GM19372 (cell line): ENCODE measurements around the gene SLC12A6.

Source experiments
- ATAC-seq: cut with Tn5 transposase; IDR thresholded peaks from one replicate; pipeline ENCODE4 v1.9.1; 2021; ENCODE audit warnings: mild to moderate bottlenecking, low read depth, moderate library complexity; ENCODE audit not compliant: unreplicated experiment

SLC12A6 gene

DNA sequence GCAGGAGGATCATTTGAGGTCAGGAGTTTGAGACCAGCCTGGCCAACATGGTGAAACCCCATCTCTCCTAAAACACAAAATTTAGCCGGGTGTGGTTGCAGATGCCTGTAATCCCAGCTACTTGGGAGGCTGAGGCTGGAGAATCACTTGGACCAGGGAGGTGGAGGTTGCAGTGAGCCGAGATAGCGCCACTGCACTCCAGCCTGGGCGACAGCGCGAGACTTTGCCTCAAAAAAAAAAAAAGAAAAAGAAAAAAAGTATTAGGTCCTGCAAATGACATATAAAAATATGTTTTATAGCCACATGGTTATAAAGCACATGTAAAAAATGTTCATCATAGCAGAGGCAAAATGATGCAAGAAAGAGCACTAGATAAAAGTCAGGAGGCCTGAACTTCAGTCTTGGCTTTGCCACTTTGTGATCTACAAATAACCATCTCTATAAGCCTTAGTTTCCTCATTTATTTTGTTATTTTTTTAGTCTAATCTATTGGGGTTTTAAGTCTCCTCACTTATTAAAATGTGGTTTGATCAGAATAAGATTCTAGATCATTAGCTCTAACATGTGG lies 4.9 kb downstream of the SLC12A6 start:
- no peak for ATAC-seq

DNA sequence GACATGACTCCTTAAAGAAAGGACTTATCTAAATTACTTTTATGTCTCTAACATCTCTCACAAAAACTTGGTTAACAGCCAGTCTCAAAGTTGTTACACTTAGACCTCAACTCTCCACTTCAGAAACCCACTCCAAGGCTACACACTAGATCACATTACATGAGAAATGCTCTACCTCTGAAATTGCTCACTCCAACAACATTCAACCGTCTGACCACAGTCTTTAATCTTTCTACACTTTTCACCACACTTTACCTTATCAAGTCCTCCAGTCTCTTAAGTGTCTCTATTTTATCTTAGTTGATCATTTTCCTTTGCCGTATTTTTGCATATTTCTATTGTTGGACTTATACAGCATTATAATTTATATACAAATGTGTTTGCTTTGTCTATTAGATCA lies 5.8 kb downstream of the SLC12A6 start:
- ATAC-seq: no peak

- ATAC-seq: no peak
Measured at GRCh38 chr15:34330279-34330678, 7.3 kb downstream of the SLC12A6 start.

DNA sequence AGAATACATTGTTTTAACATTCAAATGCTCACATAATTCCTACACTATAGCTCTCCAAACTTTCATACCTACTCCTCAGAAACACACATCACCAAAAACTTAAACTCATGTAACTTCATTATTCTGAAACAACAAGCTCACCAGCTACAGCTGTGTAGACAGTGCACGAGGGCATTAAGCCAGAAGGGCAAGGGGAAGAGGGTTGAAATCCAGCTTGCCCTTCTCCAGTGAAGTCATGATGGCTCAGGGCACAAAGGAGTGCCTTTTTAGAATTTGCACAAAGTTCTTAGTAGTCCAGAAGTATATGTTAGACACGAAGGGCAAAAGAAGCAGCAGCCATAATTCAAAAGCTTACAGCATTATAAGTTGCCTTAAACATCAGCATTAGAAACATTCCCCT lies 8.6 kb downstream of the SLC12A6 start:
- no peak for ATAC-seq

GRCh38 chr15:34327906-34328305 lies 9.7 kb downstream of the SLC12A6 start:
- no peak for ATAC-seq

GRCh38 chr15:34325368-34325767 lies 12.2 kb downstream of the SLC12A6 start:
- ATAC-seq: no peak

DNA sequence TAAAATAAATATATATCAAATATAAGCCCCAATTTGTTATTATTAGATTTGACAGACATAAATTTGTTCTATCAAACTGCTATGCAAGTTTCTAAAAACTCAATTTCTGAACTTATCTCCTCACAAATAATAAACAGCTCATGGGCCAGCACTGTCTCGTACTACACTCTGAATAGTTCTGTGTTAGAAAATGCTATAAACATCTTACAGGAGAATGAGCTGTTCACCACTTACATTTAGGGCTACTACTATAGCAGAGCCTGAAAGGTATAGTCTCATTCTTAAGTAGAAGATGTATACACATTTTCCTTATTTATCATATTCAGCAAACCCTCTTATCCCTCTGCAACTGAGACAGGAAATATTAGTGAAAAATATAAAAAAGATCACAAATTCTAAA lies 12.6 kb downstream of the SLC12A6 start:
- ATAC-seq: no peak

- ATAC-seq: no peak
Measured at GRCh38 chr15:34323217-34323616, 14.4 kb downstream of the SLC12A6 start.

DNA sequence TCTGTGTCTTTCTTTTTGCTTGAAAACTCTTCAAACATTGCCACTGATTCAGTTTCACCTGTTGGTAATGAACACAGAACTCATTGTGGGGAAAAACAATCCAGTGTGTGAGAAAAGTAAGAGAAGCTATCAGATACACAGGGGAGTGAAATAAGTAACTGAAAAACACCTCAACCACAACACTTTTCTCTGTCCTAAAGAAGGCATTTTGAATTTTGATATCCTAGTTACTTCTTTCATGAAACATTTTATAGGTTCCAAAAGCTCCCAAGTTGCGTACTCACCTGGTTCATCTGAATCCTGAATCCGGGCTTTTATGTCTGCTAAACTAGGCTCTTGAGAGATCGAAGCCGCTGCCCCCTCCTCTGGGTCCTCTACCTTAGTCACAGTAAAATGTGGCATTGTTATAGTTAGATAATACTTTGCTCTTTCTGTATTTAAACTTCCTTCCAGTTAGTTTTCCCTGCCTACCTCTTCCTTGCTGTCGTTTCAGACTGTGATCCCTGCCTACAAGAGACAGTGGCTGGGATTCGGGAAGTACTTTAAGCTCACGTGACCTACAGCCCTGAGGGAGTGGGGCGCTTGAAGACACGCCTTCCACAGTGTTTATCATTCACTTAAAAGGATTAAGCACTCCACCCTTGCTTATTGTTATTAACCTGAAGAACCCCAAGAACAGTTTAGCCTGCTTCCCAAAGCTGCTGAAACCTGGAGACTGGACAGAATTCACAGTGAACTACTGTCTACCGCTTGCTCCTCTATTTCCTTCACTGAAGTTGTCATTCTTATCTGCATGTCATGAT lies 19.1 kb downstream of the SLC12A6 start:
- peak; percentile 68 for ATAC-seq

GRCh38 chr15:34314491-34315490 lies 22.8 kb downstream of the SLC12A6 start:
- no peak for ATAC-seq

DNA sequence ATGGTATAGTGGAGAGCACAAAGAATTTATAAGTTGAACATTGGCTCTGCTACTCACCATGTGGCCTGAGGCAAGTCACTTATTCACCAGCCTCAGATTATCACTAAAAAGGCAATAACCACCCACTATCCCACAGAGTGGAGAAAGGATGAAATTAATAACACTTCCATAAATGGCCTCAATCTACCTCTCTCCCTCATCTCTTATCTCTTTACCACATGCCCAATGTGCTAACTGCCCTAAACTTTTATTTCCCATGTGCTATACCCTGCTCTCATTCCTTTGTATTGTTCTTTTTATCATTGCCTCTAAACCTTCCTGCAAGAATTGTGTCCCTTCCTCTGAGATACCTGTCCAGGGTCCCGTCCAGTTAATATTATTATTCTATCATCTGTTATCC lies 26.0 kb downstream of the SLC12A6 start:
- ATAC-seq: no peak

DNA sequence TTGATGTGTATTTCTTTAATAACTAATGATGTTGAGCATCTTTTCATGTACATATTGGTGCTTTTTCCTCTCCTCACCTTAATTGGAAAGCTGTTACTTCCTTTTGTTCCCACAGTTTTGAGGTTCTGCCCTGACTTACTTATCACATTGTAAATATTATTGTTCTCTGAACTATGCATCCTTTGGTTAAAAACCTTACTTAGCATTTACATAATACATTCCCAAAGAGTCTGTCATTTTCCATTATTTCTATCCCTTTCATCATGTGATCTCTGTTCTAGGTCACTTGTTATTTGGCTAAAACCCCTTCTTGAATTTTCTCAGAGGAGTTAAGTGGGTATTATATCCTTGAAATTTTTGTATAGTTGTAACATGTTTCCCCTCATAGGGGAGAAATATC lies 33.0 kb downstream of the SLC12A6 start:
- no peak for ATAC-seq

DNA sequence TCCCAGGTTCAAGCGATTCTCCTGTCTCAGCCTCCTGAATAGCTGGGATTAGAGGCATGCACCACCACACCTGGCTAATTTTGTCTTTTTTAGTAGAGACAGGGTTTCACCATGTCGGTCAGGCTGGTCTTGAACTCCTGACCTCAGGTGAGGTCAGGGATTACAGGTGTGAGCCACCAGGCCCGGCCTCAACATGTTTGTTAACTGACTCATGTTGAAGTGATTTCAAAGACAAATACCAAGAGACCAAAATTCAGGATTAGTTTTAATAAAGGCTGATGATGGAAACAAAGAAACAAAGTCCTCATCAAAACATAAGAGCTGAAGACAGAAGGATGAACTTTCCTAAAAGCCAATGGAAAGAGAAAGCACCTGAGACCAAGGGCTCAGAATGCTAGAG lies 36.5 kb downstream of the SLC12A6 start:
- ATAC-seq: no peak

GRCh38 chr15:34297059-34297458 lies 40.5 kb downstream of the SLC12A6 start:
- no peak for ATAC-seq

GRCh38 chr15:34292621-34293020 lies 45.0 kb downstream of the SLC12A6 start:
- ATAC-seq: no peak

DNA sequence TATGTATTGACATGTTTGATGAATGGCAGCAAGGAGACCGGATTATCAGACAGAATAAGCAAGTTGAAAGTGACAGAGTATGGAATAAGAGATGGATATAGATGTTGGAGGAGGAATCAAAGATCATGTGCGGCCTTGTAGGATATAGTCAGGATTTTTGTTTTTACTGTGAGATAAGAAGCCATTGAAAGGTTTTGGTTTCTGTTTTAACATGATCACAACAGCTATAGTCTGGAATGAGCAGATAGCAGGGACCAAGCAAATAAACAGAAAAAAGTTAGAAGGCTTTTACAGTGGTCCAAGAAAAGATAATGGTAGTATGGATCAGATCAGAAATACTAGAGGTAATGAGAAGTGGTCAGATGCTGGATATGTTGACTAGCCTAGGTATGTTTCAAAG lies 52.6 kb downstream of the SLC12A6 start:
- no peak for ATAC-seq

DNA sequence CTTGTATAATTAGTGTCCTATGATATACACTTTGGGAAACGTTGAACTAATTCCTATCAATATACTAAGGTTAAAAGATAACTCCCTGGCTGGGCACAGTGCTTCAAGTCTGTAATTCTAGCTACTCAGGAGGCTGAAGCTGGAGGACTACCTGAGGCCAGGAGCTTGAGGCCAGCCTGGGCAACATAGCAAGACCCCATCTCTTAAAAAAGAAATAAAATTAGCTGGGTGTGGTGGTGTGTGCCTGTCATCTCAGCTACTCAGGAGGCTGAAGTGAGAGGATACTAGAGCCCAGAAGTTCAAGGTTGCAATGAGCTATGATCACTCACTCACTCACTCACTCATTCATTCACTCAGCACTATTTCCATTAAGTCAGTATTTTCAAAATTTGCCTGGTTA lies 55.2 kb downstream of the SLC12A6 start:
- ATAC-seq: no peak

DNA sequence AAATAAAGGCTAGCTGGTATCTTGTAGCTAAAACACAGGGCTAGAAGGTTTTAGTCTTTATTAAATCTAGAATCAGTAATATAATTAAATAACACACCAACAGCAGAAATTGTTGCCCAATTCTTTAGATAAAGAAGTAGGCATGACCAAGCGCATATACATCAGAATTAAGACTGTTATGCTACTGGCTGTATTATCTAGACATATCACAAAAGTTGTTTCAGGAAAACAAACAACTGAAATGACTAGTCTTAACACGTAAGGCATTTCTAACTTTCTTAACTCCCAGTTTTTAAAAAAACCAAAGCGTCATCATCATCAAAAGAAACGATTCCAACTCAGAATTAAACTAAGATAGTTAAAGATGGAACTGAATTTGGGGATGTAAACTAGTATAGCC lies 57.4 kb downstream of the SLC12A6 start:
- no peak for ATAC-seq

GRCh38 chr15:34279368-34279767 lies 58.2 kb downstream of the SLC12A6 start:
- ATAC-seq: no peak

DNA sequence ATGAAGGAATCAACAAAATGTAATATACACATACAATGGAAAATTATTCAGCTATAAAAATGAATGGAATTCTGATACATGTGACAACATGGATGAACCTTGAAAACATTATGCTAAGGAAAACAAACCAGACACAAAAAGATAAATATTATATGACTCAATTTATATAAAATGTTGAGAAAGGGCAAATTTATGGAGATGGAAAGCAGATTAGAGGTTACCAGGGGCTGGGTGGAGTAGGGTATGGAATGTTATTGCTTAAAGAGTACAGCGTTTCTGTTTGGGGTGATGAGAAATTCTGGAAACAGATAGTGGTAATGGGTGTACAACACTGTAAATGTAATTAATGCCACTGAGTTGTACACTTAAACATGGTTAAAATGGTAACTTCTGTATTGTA lies 61.9 kb downstream of the SLC12A6 start:
- ATAC-seq: no peak

DNA sequence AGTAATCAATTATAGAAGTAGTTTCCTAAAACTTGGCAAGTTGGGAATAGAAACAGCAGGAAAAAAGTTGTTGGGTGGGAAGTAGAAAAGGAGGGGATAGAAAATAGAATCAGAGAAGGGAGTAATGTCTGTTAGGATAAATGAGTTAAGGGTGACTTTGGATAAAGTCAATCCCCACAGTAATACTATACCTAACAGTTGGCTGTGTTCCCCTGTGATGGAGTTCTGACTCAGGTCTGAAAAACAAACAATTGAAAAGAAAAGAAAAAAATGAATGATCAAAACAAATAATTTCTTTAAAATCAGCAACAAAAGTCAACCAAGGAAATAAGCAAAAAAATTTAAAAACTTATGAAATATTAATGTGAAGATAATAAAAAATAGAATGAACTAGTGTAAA lies 62.4 kb downstream of the SLC12A6 start:
- ATAC-seq: no peak
